WTC11 (cell line): Measurements from ENCODE around the gene TGFBRAP1. TPM values are rescaled to one million over a fixed set of nuclear protein-coding genes. Genes with fewer than 3 reads are reported as not detected.

Experiments used
- ATAC-seq: fragments of 200-7000 bp; cut with Tn5 transposase; 2 replicates; pipeline ENCODE4 v1.10.0; 2021; ENCODE audit warnings: mild to moderate bottlenecking, moderate library complexity
- CTCF ChIA-PET: fragments of 300-600 bp; sonication (Branson Sonifier 250); formaldehyde crosslinking; loops from one replicate; lab custom pipeline; 2021; ENCODE audit warnings: antibody characterized with exemption; lab: Charles Lee
- POLR2A ChIA-PET: fragments of 350-600 bp; sonication (Branson Sonifier 250); formaldehyde crosslinking; loops from one replicate; lab custom pipeline; 2021; ENCODE audit warnings: antibody characterized with exemption; lab: Charles Lee
- DNase-seq: peaks from one replicate; pipeline ENCODE4 v3.0.0; 2021; ENCODE audit warnings: low spot score
- H3K27ac Mint-ChIP-seq: 2 replicates; pipeline ENCODE4 v1.8.0; 2021; ENCODE audit warnings: mixed read lengths
- H3K27me3 Mint-ChIP-seq: 2 replicates; pipeline ENCODE4 v1.8.0; 2021; ENCODE audit warnings: low read depth, mild to moderate bottlenecking, moderate library complexity, mixed read lengths
- H3K36me3 Mint-ChIP-seq: 2 replicates; pipeline ENCODE4 v1.8.0; 2021; ENCODE audit warnings: mixed read lengths
- H3K4me1 Mint-ChIP-seq: 2 replicates; pipeline ENCODE4 v1.8.0; 2022; ENCODE audit warnings: mixed read lengths
- H3K4me3 Mint-ChIP-seq: 2 replicates; pipeline ENCODE4 v1.8.0; 2021; ENCODE audit warnings: mild to moderate bottlenecking, moderate library complexity, mixed read lengths
- H3K9me3 Mint-ChIP-seq: 2 replicates; pipeline ENCODE4 v1.8.0; 2021; ENCODE audit warnings: mixed read lengths
- AR ChIP-seq: fragments of 250-450 bp; sonication (Bioruptor Pico); IDR thresholded peaks from 2 replicates; pipeline ENCODE4 v1.9.0; 2021; ENCODE audit warnings: mild to moderate bottlenecking
- ARID4B ChIP-seq: sonication (generic); formaldehyde crosslinking; IDR thresholded peaks from 2 replicates; pipeline ENCODE4 v1.8.0; 2023; ENCODE audit warnings: missing genetic modification reagents, mild to moderate bottlenecking, borderline replicate concordance
- CBFB ChIP-seq: sonication (generic); formaldehyde crosslinking; IDR thresholded peaks from 2 replicates; pipeline ENCODE4 v1.8.1; 2022; ENCODE audit warnings: mild to moderate bottlenecking, low read depth, missing genetic modification reagents
- E2F5 ChIP-seq: sonication (generic); formaldehyde crosslinking; IDR thresholded peaks from 2 replicates; pipeline ENCODE4 v1.8.1; 2022; ENCODE audit warnings: mild to moderate bottlenecking, moderate library complexity, missing genetic modification reagents
- GABPB1 ChIP-seq: sonication (generic); formaldehyde crosslinking; IDR thresholded peaks from 2 replicates; pipeline ENCODE4 v1.8.1; 2023; ENCODE audit warnings: mild to moderate bottlenecking, missing genetic modification reagents
- GRHL2 ChIP-seq: fragments of 250-450 bp; sonication (Bioruptor Pico); IDR thresholded peaks from 2 replicates; pipeline ENCODE4 v1.8.0; 2022; ENCODE audit warnings: mild to moderate bottlenecking, moderate library complexity; ENCODE audit not compliant: insufficient replicate concordance, severe bottlenecking
- MLX ChIP-seq: sonication (generic); formaldehyde crosslinking; IDR thresholded peaks from 2 replicates; pipeline ENCODE4 v1.8.1; 2023; ENCODE audit warnings: mild to moderate bottlenecking, missing genetic modification reagents, moderate library complexity
- OVOL2 ChIP-seq: fragments of 250-450 bp; sonication (Bioruptor Pico); IDR thresholded peaks from 2 replicates; pipeline ENCODE4 v1.9.0; 2021; ENCODE audit warnings: mild to moderate bottlenecking, borderline replicate concordance
- PRDM15 ChIP-seq: sonication (generic); formaldehyde crosslinking; IDR thresholded peaks from 2 replicates; pipeline ENCODE4 v1.8.0; 2022; ENCODE audit warnings: missing genetic modification reagents
- STAT6 ChIP-seq: sonication (generic); formaldehyde crosslinking; conservative IDR thresholded peaks from 2 replicates; pipeline ENCODE4 v1.8.1; 2023; ENCODE audit warnings: mild to moderate bottlenecking, low read depth, missing genetic modification reagents, moderate library complexity
- TEAD4 ChIP-seq: sonication (generic); formaldehyde crosslinking; IDR thresholded peaks from 2 replicates; pipeline ENCODE4 v1.8.0; 2022; ENCODE audit warnings: mild to moderate bottlenecking, missing genetic modification reagents
- ZNF121 ChIP-seq: sonication (generic); formaldehyde crosslinking; IDR thresholded peaks from 2 replicates; pipeline ENCODE4 v1.8.0; 2023; ENCODE audit warnings: missing genetic modification reagents
- ZNF138 ChIP-seq: sonication (generic); formaldehyde crosslinking; conservative IDR thresholded peaks from 2 replicates; pipeline ENCODE4 v1.8.1; 2022; ENCODE audit warnings: mild to moderate bottlenecking, moderate library complexity, missing genetic modification reagents
- ZNF263 ChIP-seq: sonication (generic); formaldehyde crosslinking; IDR thresholded peaks from 2 replicates; pipeline ENCODE4 v1.8.1; 2022; ENCODE audit warnings: low read depth, mild to moderate bottlenecking, moderate library complexity, missing genetic modification reagents
- ZNF317 ChIP-seq: sonication (generic); formaldehyde crosslinking; IDR thresholded peaks from 2 replicates; pipeline ENCODE4 v1.8.1; 2023; ENCODE audit warnings: low read depth, mild to moderate bottlenecking, moderate library complexity, missing genetic modification reagents, borderline replicate concordance
- total RNA-seq: library from RNA; stranded (reverse); gene quantifications from 3 replicates; pipeline ENCODE4 v1.2.3, GENCODE V29; 2021

TGFBRAP1 gene
- total RNA-seq, 1 experiment from 2014 or later = 16.3 TPM

- H3K27ac Mint-ChIP-seq = no peak overlapping the region
- H3K4me1 Mint-ChIP-seq = no peaks in the 10 kb centered on the region
- ChIA-PET POLR2A (no interaction called here), CTCF (interaction anchor here (1.0 to 1.4 kb wide), 4 partner anchors 9 to 176 kb away, joined by 3 to 7 read pairs (median 4); no protein-coding TSS in a partner anchor)
- DNase-seq (no peak), ATAC-seq (no peak)
- H3K9me3 Mint-ChIP-seq = no peaks in the 10 kb centered on the region
- no peak for TF ChIP-seq ZNF317
- TF ChIP-seq GRHL2 (CRISPR knock-in tag) = no peak
- no peak for TF ChIP-seq OVOL2
- no peak overlapping the region for H3K4me3 Mint-ChIP-seq
- no peaks in the 10 kb centered on the region for H3K27me3 Mint-ChIP-seq
- H3K36me3 Mint-ChIP-seq = peaks cover 65% of the 10 kb centered on the region
These were observed 15.3 kb upstream of the TGFBRAP1 start for GRCh38 chr2:105344704-105345345.

GRCh38 chr2:105339414-105339813 lies 9.9 kb upstream of the TGFBRAP1 start:
- ChIA-PET CTCF (no interaction called here), POLR2A (no interaction called here)
- Mint-ChIP-seq H3K9me3 (no peaks in the 10 kb centered on the region), H3K36me3 (peaks cover 32% of the 10 kb centered on the region), H3K4me3 (peak overlapping the region; percentile 100), H3K4me1 (peaks cover 14% of the 10 kb centered on the region), H3K27me3 (no peaks in the 10 kb centered on the region), H3K27ac (no peak overlapping the region)
- DNase-seq (no peak), ATAC-seq (no peak)
- TF ChIP-seq ZNF263 (CRISPR knock-in tag) (no peak), GABPB1 (peak; percentile 44; the same call in 1 of the 2 replicates)

- DNase-seq (no peak), ATAC-seq (no peak)
- H3K27ac Mint-ChIP-seq = peak overlapping the region; percentile 67
- H3K4me3 Mint-ChIP-seq = peak overlapping the region; percentile 100
- H3K4me1 Mint-ChIP-seq = peaks cover 14% of the 10 kb centered on the region
- ChIA-PET CTCF (no interaction called here), POLR2A (interaction anchor here (1.2 kb wide), 1 partner anchor 9 kb away, joined by 4 read pairs; no protein-coding TSS in a partner anchor)
- H3K27me3 Mint-ChIP-seq = no peaks in the 10 kb centered on the region
- no peaks in the 10 kb centered on the region for H3K9me3 Mint-ChIP-seq
- H3K36me3 Mint-ChIP-seq = peaks cover 26% of the 10 kb centered on the region
- no peak for TF ChIP-seq ARID4B
- no peak for TF ChIP-seq TEAD4 (CRISPR knock-in tag)
- TF ChIP-seq GABPB1 = no peak
- TF ChIP-seq STAT6 = no peak
- no peak for TF ChIP-seq ZNF138 (CRISPR knock-in tag)
- no peak for TF ChIP-seq CBFB
- no peak for TF ChIP-seq AR (CRISPR knock-in tag)
- TF ChIP-seq MLX (CRISPR knock-in tag) = no peak
- no peak for TF ChIP-seq E2F5 (CRISPR knock-in tag)
- TF ChIP-seq ZNF121 (CRISPR knock-in tag) = no peak
- TF ChIP-seq PRDM15 (CRISPR knock-in tag) = no peak
- no peak for TF ChIP-seq OVOL2
These were observed 8.5 kb upstream of the TGFBRAP1 start for GRCh38 chr2:105338020-105338385.
